Transverse colon (tissue), 3 donors: Measurements from ENCODE around the gene MRPS9.

Experiments
- POLR2A ChIP-seq: fragments of 450-650 bp; IDR thresholded peaks from one replicate; pipeline ENCODE4 v1.6.1; 2016; ENCODE audit warnings: antibody characterized with exemption, mild to moderate bottlenecking, moderate library complexity
- POLR2AphosphoS5 ChIP-seq, 3 donors: sonication (generic); formaldehyde crosslinking; IDR thresholded peaks; one replicate each; pipeline ENCODE4 v1.6.1; 2016; ENCODE audit warnings: antibody characterized with exemption in 3 of 3

- TF ChIP-seq POLR2A: no peak
- TF ChIP-seq POLR2AphosphoS5 (IDR thresholded peaks at IDR 0.05): no peak
These were observed 4.3 kb downstream of the MRPS9 start for GRCh38 chr2:105042189-105042588.
